Fibroblast of lung (primary cell): ENCODE data around the gene VN1R5.

Source experiments
- CTCF ChIP-seq, 2 donors: IDR thresholded peaks in 1 of 2; conservative IDR thresholded peaks in 1 of 2; 1 replicate in 1 of 2; 2 replicates in 1 of 2; pipeline ENCODE4 v1.5.1; 2011 to 2012; ENCODE audit warnings: low read length in 2 of 2, control low read depth in 1 of 2, inconsistent platforms in 1 of 2, low read depth in 1 of 2, mild to moderate bottlenecking in 1 of 2
- EZH2 ChIP-seq: IDR thresholded peaks from 2 replicates; pipeline ENCODE4 v1.5.1; 2012; ENCODE audit warnings: low read length, control low read depth, mild to moderate bottlenecking; ENCODE audit errors: missing control alignments

- TF ChIP-seq CTCF (conservative IDR thresholded peaks at IDR 0.05 in 1 of 2, IDR thresholded peaks at IDR 0.05 in 1 of 2; ENCODE audit: low read depth in 1 of 2, low read length in 2 of 2) (no peak), EZH2 (no peak)
Measured at GRCh38 chr1:247241691-247242090, 14.2 kb upstream of the VN1R5 start.
